NCI-H2107 treated with DMSO at 0.1 percent for 48 hours (cell line): Measurements from ENCODE around the gene CEP68.
A peak's percentile ranks its signal among the peaks of the same experiment; 100 is the strongest.
"Not testable (repeated sequence)": the region's sequence is repeated elsewhere in the genome, so short reads cannot be mapped to it uniquely, and the experiment has no call there.

Experiments
- DNase-seq: peaks from one replicate; lab custom pipeline; 2025; ENCODE audit not compliant: unreplicated experiment; lab: John Stamatoyannopoulos, UW

CEP68 gene

GRCh38 chr2:65056215-65057053 is at the start of gene CEP68:
Gene CEP68 (plus strand): TSS chr2:65056416. CDS start chr2:65069445, 13,029 bp downstream.
- DNase-seq, result peak; percentile 84

- DNase-seq, result no peak
These were observed 42.4 kb upstream of the CEP68 start for GRCh38 chr2:65013776-65014175.

- DNase-seq, result no peak
These were observed 40.5 kb upstream of the CEP68 start for GRCh38 chr2:65015731-65016130.

- no peak for DNase-seq
These were observed 39.4 kb upstream of the CEP68 start for GRCh38 chr2:65016789-65017188.

GRCh38 chr2:65017335-65017734 is 38.9 kb upstream of the CEP68 start:
- DNase-seq, result no peak

GRCh38 chr2:65018141-65018582 is 38.1 kb upstream of the CEP68 start:
- DNase-seq, result no peak

- no peak for DNase-seq
These were observed 37.2 kb upstream of the CEP68 start for GRCh38 chr2:65019010-65019409.

GRCh38 chr2:65019675-65020195 is 36.5 kb upstream of the CEP68 start:
- no peak for DNase-seq

- not testable (repeated sequence) for DNase-seq
These were observed 36.0 kb upstream of the CEP68 start for GRCh38 chr2:65020251-65020650.

GRCh38 chr2:65020943-65021528 is 35.2 kb upstream of the CEP68 start:
- DNase-seq, result no peak

GRCh38 chr2:65021709-65022108 is 34.5 kb upstream of the CEP68 start:
- DNase-seq, result no peak

- no peak for DNase-seq
These were observed 34.0 kb upstream of the CEP68 start for GRCh38 chr2:65022189-65022588.

GRCh38 chr2:65023742-65024141 is 32.5 kb upstream of the CEP68 start:
- no peak for DNase-seq

GRCh38 chr2:65024149-65024829 is 31.9 kb upstream of the CEP68 start:
- DNase-seq, result peak; percentile 39

GRCh38 chr2:65025453-65026123 is 30.6 kb upstream of the CEP68 start:
- DNase-seq, result no peak

- DNase-seq, result no peak
These were observed 30.1 kb upstream of the CEP68 start for GRCh38 chr2:65026154-65026553.

GRCh38 chr2:65026704-65027464 is 29.3 kb upstream of the CEP68 start:
- DNase-seq, result no peak

- DNase-seq, result no peak
These were observed 28.5 kb upstream of the CEP68 start for GRCh38 chr2:65027616-65028244.

- DNase-seq, result peak; percentile 59
These were observed 25.5 kb upstream of the CEP68 start for GRCh38 chr2:65030476-65031332.
